CD4-positive, alpha-beta memory T cell (primary cell): ENCODE data around the gene RPAP2. TPM values are rescaled to one million over a fixed set of nuclear protein-coding genes. Genes with fewer than 3 reads are reported as not detected.
A peak's percentile ranks its signal among the peaks of the same experiment; 100 is the strongest.

Experiments used
- CTCF ChIA-PET: fragments of 350-600 bp; sonication (Branson Sonifier 250); formaldehyde crosslinking; loops from one replicate; lab custom pipeline; 2021; ENCODE audit warnings: inconsistent platforms; ENCODE audit not compliant: partially characterized antibody; lab: Charles Lee
- POLR2A ChIA-PET: fragments of 350-600 bp; sonication (Branson Sonifier 250); formaldehyde crosslinking; loops from one replicate; lab custom pipeline; 2021; ENCODE audit not compliant: partially characterized antibody; lab: Charles Lee
- DNase-seq, 5 donors: peaks; one replicate each; pipeline versions ENCODE4 v3.0.0 to v3.0.0-alpha.2; 2020 to 2022; ENCODE audit warnings: mixed read lengths in 1 of 5
- H3K27ac ChIP-seq: one replicate; pipeline ENCODE4 v1.7.0; 2013; ENCODE audit warnings: low read depth, low read length
- H3K27me3 ChIP-seq: 2 replicates; pipeline ENCODE4 v1.7.0; 2013; ENCODE audit warnings: mild to moderate bottlenecking, low read length, moderate library complexity; ENCODE audit not compliant: insufficient read depth
- H3K36me3 ChIP-seq: 2 replicates; pipeline ENCODE4 v1.7.0; 2013; ENCODE audit warnings: mild to moderate bottlenecking, low read length, moderate library complexity; ENCODE audit not compliant: insufficient read depth
- H3K4me1 ChIP-seq: 2 replicates; pipeline ENCODE4 v1.7.0; 2013; ENCODE audit warnings: mild to moderate bottlenecking, low read length, moderate library complexity; ENCODE audit not compliant: insufficient read depth
- H3K4me3 ChIP-seq, 2 donors: one replicate each; pipeline ENCODE4 v1.7.0; 2013; ENCODE audit warnings: low read length in 2 of 2, mild to moderate bottlenecking in 1 of 2
- H3K9me3 ChIP-seq, 2 donors: one replicate each; pipeline ENCODE4 v1.7.0; 2013; ENCODE audit warnings: low read length in 2 of 2, control low read depth in 1 of 2; ENCODE audit not compliant: control insufficient read depth in 1 of 2
- H3K27ac Mint-ChIP-seq, 7 donors: one replicate each; pipeline ENCODE4 v1.8.0; 2020 to 2021; ENCODE audit warnings: mixed read lengths in 7 of 7, mild to moderate bottlenecking in 6 of 7, inconsistent platforms in 3 of 7, moderate library complexity in 3 of 7
- H3K27me3 Mint-ChIP-seq, 2 donors: one replicate each; pipeline ENCODE4 v1.8.0; 2020 to 2021; ENCODE audit warnings: mixed read lengths in 2 of 2
- H3K36me3 Mint-ChIP-seq, 2 donors: one replicate each; pipeline ENCODE4 v1.8.0; 2020 to 2021; ENCODE audit warnings: mixed read lengths in 2 of 2, inconsistent platforms in 1 of 2, mild to moderate bottlenecking in 1 of 2
- H3K4me1 Mint-ChIP-seq, 4 donors: one replicate each; pipeline ENCODE4 v1.8.0; 2020 to 2021; ENCODE audit warnings: mixed read lengths in 4 of 4, mild to moderate bottlenecking in 1 of 4
- H3K4me3 Mint-ChIP-seq, 8 donors: one replicate each; pipeline ENCODE4 v1.8.0; 2020 to 2021; ENCODE audit warnings: mixed read lengths in 8 of 8, mild to moderate bottlenecking in 7 of 8, moderate library complexity in 6 of 8, inconsistent platforms in 3 of 8
- H3K9me3 Mint-ChIP-seq, 8 donors: one replicate each; pipeline ENCODE4 v1.8.0; 2020 to 2021; ENCODE audit warnings: mixed read lengths in 8 of 8, mild to moderate bottlenecking in 5 of 8, inconsistent platforms in 3 of 8, moderate library complexity in 1 of 8
- intact Hi-C: fragments of 100-400 bp; cut with micrococcal nuclease; formaldehyde crosslinking; loops from one replicate; pipeline ENCODE4 v1.15.1; 2023
- polyA plus RNA-seq, 2 donors: library from polyadenylated mRNA; unstranded; fragments of 300-500 nt; fragmentation: Illumina TruSeq; gene quantifications; one replicate each; pipeline ENCODE4 v1.2.3, GENCODE V29; 2021
- total RNA-seq, 2 experiments: library from RNA; stranded (reverse); gene quantifications; one replicate each; pipeline ENCODE4 v1.2.3, GENCODE V29; 2021

RPAP2 gene
- total and polyA plus RNA-seq, 4 experiments from 2014 or later: 16.1 to 44.0 (median 31.7) TPM

DNA sequence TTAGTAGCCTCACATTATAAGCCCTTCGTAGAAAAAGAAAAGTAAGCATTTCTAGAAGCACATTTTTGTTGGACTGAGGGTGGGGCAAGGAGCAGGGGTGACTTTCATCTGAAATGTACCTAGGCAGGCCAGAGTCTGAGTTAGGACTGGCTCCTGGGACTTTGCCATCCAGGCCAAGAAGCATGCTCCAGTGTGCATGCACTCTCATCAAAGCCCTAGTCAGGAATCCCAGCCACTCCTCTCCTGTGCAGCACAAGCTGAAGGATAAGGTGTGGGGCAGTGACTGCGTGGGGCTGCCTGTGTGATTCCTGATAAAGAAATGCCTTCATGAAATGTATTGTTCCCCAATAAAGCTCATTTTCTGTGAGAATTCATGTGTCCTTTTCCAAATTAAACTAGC is 99.7 kb downstream of the RPAP2 start:
- no peak overlapping the region for H3K4me3 Mint-ChIP-seq
- H3K4me1 ChIP-seq: no peaks in the 10 kb centered on the region
- H3K4me3 ChIP-seq: no peak overlapping the region
- peaks cover 0 to 2% (median 0%) of the 10 kb centered on the region in 4 donors for H3K4me1 Mint-ChIP-seq
- POLR2A ChIA-PET: interaction anchor here (0.9 kb wide), 1 partner anchor 12 kb away, joined by 3 read pairs; no protein-coding TSS in a partner anchor
- H3K36me3 ChIP-seq: no peaks in the 10 kb centered on the region
- H3K27me3 ChIP-seq: no peaks in the 10 kb centered on the region
- no peaks in the 10 kb centered on the region for H3K27me3 Mint-ChIP-seq
- H3K36me3 Mint-ChIP-seq: peaks cover 3 to 5% of the 10 kb centered on the region in 2 donors
- H3K9me3 Mint-ChIP-seq: peaks cover 0 to 28% (median 13%) of the 10 kb centered on the region in 8 donors
- H3K9me3 ChIP-seq: no peaks in the 10 kb centered on the region
- DNase-seq: no peak
- CTCF ChIA-PET: no interaction called here
- H3K27ac Mint-ChIP-seq: peak overlapping the region in 1 of 7 donors; percentile 3
- H3K27ac ChIP-seq: no peak overlapping the region
- intact Hi-C loops: no loop called here

DNA sequence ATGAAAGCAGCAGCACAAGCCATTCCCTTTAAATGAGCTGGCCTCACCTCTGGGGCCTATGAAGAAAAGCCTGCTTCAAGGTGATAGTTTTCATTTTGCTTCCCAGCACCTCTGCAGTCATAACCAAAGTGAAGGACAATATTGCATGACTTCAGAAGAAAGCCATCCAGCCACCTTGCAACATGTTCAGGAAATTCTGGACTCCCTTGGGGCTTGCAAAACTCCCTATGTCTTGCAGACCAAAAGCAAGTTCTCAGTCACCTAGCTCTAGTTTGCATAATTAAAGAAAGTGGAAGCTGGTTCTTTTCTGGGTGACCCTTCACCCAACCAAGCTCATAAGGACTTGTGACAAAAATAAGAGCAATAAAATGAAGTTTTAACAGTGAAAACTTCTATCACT is 100.2 kb downstream of the RPAP2 start:
- H3K9me3 ChIP-seq: no peaks in the 10 kb centered on the region
- ChIA-PET CTCF (no interaction called here), POLR2A (interaction anchor here (0.9 kb wide), 1 partner anchor 12 kb away, joined by 3 read pairs; no protein-coding TSS in a partner anchor)
- Mint-ChIP-seq H3K4me3 (no peak overlapping the region), H3K36me3 (peaks cover 5 to 6% of the 10 kb centered on the region in 2 donors), H3K9me3 (peaks cover 0 to 26% (median 12%) of the 10 kb centered on the region in 8 donors), H3K27me3 (no peaks in the 10 kb centered on the region), H3K27ac (peak overlapping the region in 1 of 7 donors; percentile 3), H3K4me1 (peaks cover 0 to 2% (median 0%) of the 10 kb centered on the region in 4 donors)
- DNase-seq: no peak
- intact Hi-C loops: no loop called here
- H3K4me1 ChIP-seq: no peaks in the 10 kb centered on the region
- no peaks in the 10 kb centered on the region for H3K36me3 ChIP-seq
- H3K27me3 ChIP-seq: no peaks in the 10 kb centered on the region
- no peak overlapping the region for H3K4me3 ChIP-seq
- H3K27ac ChIP-seq: no peak overlapping the region

DNA sequence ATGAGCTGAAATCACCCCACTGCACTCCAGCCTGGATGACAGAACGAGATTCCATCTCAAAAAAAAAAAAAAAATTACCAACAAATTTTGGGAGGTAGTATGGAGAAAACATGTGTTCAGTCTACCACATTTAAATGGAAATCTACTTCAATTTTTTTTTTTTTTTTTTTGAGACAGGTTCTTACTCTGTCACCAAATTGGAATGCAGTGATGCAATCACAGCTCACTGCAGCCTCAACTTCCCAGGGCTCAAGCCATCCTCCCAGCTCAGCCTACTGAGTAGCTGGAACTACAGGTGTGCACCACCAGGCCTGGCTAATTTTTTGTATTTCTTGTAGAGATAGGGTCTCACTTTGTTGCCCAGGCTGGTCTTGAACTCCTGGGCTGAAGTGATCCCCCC is 105.8 kb downstream of the RPAP2 start:
- Histone ChIP-seq H3K9me3 (no peaks in the 10 kb centered on the region), H3K27ac (no peak overlapping the region), H3K36me3 (no peaks in the 10 kb centered on the region), H3K4me3 (no peak overlapping the region), H3K27me3 (no peaks in the 10 kb centered on the region), H3K4me1 (peaks cover 5% of the 10 kb centered on the region)
- Mint-ChIP-seq H3K27ac (no peak overlapping the region), H3K36me3 (peaks cover 4 to 8% of the 10 kb centered on the region in 2 donors), H3K27me3 (no peaks in the 10 kb centered on the region), H3K9me3 (peaks cover 0 to 33% (median 12%) of the 10 kb centered on the region in 8 donors), H3K4me1 (peaks cover 9 to 14% (median 12%) of the 10 kb centered on the region in 4 donors), H3K4me3 (no peak overlapping the region)
- POLR2A ChIA-PET: no interaction called here
- intact Hi-C loops: no loop called here
- DNase-seq: no peak
- CTCF ChIA-PET: no interaction called here

DNA sequence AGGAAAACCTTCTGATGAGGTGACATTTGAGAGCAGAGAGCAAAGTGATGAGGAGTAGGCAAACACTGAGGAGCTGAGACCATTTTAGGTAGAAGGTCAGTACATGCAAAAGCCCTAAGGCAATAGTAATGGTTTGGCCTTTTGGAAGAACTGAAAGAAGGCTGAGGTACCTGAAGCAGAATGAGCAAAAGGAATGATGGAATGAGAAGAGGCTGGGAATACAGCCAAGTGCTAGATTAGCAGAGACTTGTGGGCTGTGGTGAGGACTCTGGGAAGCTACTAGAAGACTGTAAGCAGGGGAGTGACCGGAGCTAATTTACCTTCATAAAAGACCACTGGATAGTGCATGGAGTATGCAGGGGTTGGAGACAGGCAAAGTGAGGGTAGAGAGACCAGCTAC is 110.0 kb downstream of the RPAP2 start:
- H3K36me3 Mint-ChIP-seq: peaks cover 4% of the 10 kb centered on the region in 2 donors
- CTCF ChIA-PET: interaction anchor here (2.7 to 3.1 kb wide), 3 partner anchors 77 to 99 kb away, joined by 10 to 13 read pairs (median 12); no protein-coding TSS in a partner anchor
- intact Hi-C loops: no loop called here
- no peaks in the 10 kb centered on the region for H3K27me3 ChIP-seq
- peaks cover 0 to 11% (median 4%) of the 10 kb centered on the region in 8 donors for H3K9me3 Mint-ChIP-seq
- no peak overlapping the region for H3K27ac ChIP-seq
- peaks cover 34 to 50% (median 37%) of the 10 kb centered on the region in 4 donors for H3K4me1 Mint-ChIP-seq
- no peak for DNase-seq
- POLR2A ChIA-PET: interaction anchor here (1.4 kb wide), 1 partner anchor 76 kb away, joined by 7 read pairs; no protein-coding TSS in a partner anchor
- H3K9me3 ChIP-seq: no peaks in the 10 kb centered on the region
- no peak overlapping the region for H3K4me3 ChIP-seq
- H3K27ac Mint-ChIP-seq: peak overlapping the region in 4 of 7 donors; percentile 38 to 71 (median 55)
- no peaks in the 10 kb centered on the region for H3K27me3 Mint-ChIP-seq
- H3K4me3 Mint-ChIP-seq: peak overlapping the region in 5 of 8 donors; percentile 0 to 28 (median 12)
- peaks cover 29% of the 10 kb centered on the region for H3K4me1 ChIP-seq
- H3K36me3 ChIP-seq: no peaks in the 10 kb centered on the region

DNA sequence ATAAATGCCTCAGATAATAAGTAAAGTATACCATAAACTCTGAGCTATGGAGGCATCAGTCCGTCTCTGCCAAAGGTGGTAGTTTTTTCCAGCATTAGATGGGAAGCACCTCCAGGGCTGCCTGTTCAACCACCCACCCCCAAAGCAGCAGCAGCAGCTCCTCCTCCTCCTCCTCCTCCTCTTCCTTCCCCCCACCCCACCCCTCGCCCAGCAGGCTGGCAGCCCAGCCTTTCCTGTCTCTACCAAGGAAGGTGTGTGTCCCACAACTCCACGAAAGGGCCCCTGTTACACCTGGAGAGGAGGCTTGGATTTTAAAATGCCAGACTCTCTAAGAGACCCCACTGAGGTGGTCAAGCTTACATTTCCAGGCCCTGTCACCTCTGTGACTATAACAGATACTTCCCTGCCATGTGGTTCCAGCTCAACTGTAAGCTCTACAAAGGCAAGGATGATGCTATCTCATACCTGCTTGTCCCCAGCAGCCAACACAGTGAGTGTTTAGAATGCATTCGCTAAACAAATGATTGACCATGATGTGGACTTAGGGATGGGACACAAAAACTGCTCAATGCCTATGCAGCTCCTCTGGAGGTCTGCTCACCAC is 111.2 kb downstream of the RPAP2 start:
- Mint-ChIP-seq H3K4me3 (peak overlapping the region in 7 of 8 donors; percentile 53 to 79 (median 56)), H3K36me3 (no peaks in the 10 kb centered on the region), H3K27me3 (no peaks in the 10 kb centered on the region), H3K9me3 (peaks cover 0 to 5% (median 0%) of the 10 kb centered on the region in 8 donors), H3K4me1 (peaks cover 34 to 54% (median 37%) of the 10 kb centered on the region in 4 donors), H3K27ac (peak overlapping the region; percentile 16 to 91 (median 54))
- ChIA-PET CTCF (interaction anchor here (1.0 to 3.1 kb wide), 4 partner anchors 75 to 195 kb away, joined by 3 to 13 read pairs (median 11); no protein-coding TSS in a partner anchor), POLR2A (interaction anchor here (0.8 to 1.7 kb wide), 7 partner anchors 11 to 174 kb away, joined by 3 to 7 read pairs (median 3); partner anchors contain the start of gene GFI1)
- Histone ChIP-seq H3K27ac (no peak overlapping the region), H3K4me3 (no peak overlapping the region), H3K9me3 (no peaks in the 10 kb centered on the region), H3K27me3 (no peaks in the 10 kb centered on the region), H3K4me1 (peaks cover 29% of the 10 kb centered on the region), H3K36me3 (no peaks in the 10 kb centered on the region)
- intact Hi-C loops: loop anchor here (5.0 kb wide), 1 partner anchor 98 kb away; no protein-coding TSS in a partner anchor
- no peak for DNase-seq

DNA sequence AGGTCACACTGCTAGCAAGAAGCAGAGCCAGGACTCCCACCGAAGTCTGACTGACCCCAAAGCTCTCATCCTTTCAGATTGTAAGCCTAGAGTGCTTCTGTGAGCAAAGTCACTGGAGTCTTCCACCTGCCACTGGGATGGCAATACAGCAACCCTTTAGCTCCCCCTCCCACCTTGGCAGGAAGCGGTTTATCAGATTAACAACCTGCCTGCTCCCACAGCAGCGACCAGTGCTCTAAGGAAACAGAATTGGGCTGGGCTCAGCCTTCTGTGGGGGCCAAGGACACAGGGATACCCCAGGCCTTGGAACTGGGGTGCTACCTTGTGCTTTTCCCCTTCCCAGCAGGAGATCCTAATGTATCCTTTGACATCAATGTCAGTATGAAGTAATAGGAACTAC is 111.8 kb downstream of the RPAP2 start:
- no peaks in the 10 kb centered on the region for H3K9me3 ChIP-seq
- peaks cover 0 to 1% (median 0%) of the 10 kb centered on the region in 8 donors for H3K9me3 Mint-ChIP-seq
- H3K4me1 Mint-ChIP-seq: peaks cover 33 to 54% (median 37%) of the 10 kb centered on the region in 4 donors
- peak; percentile 22 to 55 (median 43) for DNase-seq
- CTCF ChIA-PET: interaction anchor here (2.7 to 3.1 kb wide), 3 partner anchors 75 to 101 kb away, joined by 10 to 13 read pairs (median 12); no protein-coding TSS in a partner anchor
- no peaks in the 10 kb centered on the region for H3K27me3 ChIP-seq
- intact Hi-C loops: loop anchor here (5.0 kb wide), 1 partner anchor 98 kb away; no protein-coding TSS in a partner anchor
- POLR2A ChIA-PET: interaction anchor here (0.8 to 1.7 kb wide), 5 partner anchors 12 to 173 kb away, joined by 3 to 5 read pairs (median 3); partner anchors contain the start of gene GFI1
- H3K27ac ChIP-seq: no peak overlapping the region
- H3K4me1 ChIP-seq: peaks cover 29% of the 10 kb centered on the region
- H3K36me3 Mint-ChIP-seq: no peaks in the 10 kb centered on the region
- H3K4me3 Mint-ChIP-seq: peak overlapping the region in 7 of 8 donors; percentile 53 to 79 (median 56)
- H3K36me3 ChIP-seq: no peaks in the 10 kb centered on the region
- no peaks in the 10 kb centered on the region for H3K27me3 Mint-ChIP-seq
- no peak overlapping the region for H3K4me3 ChIP-seq
- peak overlapping the region in 6 of 7 donors; percentile 19 to 91 (median 43) for H3K27ac Mint-ChIP-seq

DNA sequence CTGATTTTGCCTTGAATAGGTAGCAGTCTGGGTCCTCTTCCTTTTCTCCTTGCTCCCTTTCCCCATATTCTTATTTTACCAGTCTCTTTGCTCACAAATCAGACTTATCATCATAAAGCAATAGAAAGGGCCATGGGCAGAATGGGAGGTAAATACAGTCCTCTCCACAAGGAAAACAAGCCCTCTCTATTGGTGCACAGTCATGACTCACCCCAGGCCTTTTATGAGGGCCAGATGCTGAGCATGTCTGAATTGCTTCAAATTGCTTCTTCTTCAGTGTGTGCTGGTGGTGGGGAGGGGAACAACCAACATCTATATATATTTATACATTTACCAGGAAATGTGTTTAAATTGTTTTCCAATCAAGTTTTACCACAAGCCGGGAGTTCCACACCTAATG is 112.7 kb downstream of the RPAP2 start:
- no peaks in the 10 kb centered on the region for H3K9me3 Mint-ChIP-seq
- peaks cover 33 to 54% (median 37%) of the 10 kb centered on the region in 4 donors for H3K4me1 Mint-ChIP-seq
- H3K27ac Mint-ChIP-seq: peak overlapping the region in 4 of 7 donors; percentile 2 to 54 (median 14)
- no peaks in the 10 kb centered on the region for H3K27me3 ChIP-seq
- no peak for DNase-seq
- CTCF ChIA-PET: interaction anchor here (2.7 to 3.1 kb wide), 3 partner anchors 74 to 102 kb away, joined by 10 to 13 read pairs (median 12); no protein-coding TSS in a partner anchor
- peaks cover 29% of the 10 kb centered on the region for H3K4me1 ChIP-seq
- H3K27ac ChIP-seq: no peak overlapping the region
- POLR2A ChIA-PET: interaction anchor here (1.4 kb wide), 1 partner anchor 13 kb away, joined by 3 read pairs; no protein-coding TSS in a partner anchor
- H3K4me3 ChIP-seq: no peak overlapping the region
- H3K9me3 ChIP-seq: no peaks in the 10 kb centered on the region
- no peaks in the 10 kb centered on the region for H3K36me3 Mint-ChIP-seq
- no peaks in the 10 kb centered on the region for H3K36me3 ChIP-seq
- intact Hi-C loops: loop anchor here (5.0 kb wide), 1 partner anchor 99 kb away; no protein-coding TSS in a partner anchor
- peak overlapping the region in 6 of 8 donors; percentile 18 to 71 (median 42) for H3K4me3 Mint-ChIP-seq
- no peaks in the 10 kb centered on the region for H3K27me3 Mint-ChIP-seq
